RWPE2 (cell line): ENCODE measurements around the gene ACTN3.

ENCODE experiments used
- ATAC-seq: fragments of 200-7000 bp; cut with Tn5 transposase; 3 replicates; pipeline ENCODE4 v1.9.1; 2021; ENCODE audit warnings: low read depth
- DNase-seq: peaks from one replicate; pipeline ENCODE4 v3.0.0-alpha.2; 2020; ENCODE audit warnings: low spot score
- H3K27ac ChIP-seq: fragments of 450-650 bp; 2 replicates; pipeline ENCODE4 v1.5.1; 2017; ENCODE audit warnings: mild to moderate bottlenecking; ENCODE audit not compliant: poor library complexity, severe bottlenecking
- H3K27me3 ChIP-seq: fragments of 250-450 bp; sonication (Bioruptor Pico); 2 replicates; pipeline ENCODE4 v1.5.1; 2021; ENCODE audit warnings: mild to moderate bottlenecking, moderate library complexity; ENCODE audit not compliant: insufficient read depth, poor library complexity, severe bottlenecking
- H3K36me3 ChIP-seq: fragments of 250-450 bp; sonication (Bioruptor Pico); 2 replicates; pipeline ENCODE4 v1.5.1; 2020; ENCODE audit warnings: low read depth, mild to moderate bottlenecking, moderate library complexity
- H3K4me1 ChIP-seq: fragments of 250-450 bp; sonication (Bioruptor Pico); 2 replicates; pipeline ENCODE4 v1.5.1; 2021; ENCODE audit warnings: mild to moderate bottlenecking, moderate library complexity; ENCODE audit not compliant: insufficient read depth, poor library complexity, severe bottlenecking
- H3K4me3 ChIP-seq: fragments of 250-450 bp; sonication (Bioruptor Pico); 2 replicates; pipeline ENCODE4 v1.5.1; 2021; ENCODE audit warnings: mild to moderate bottlenecking, moderate library complexity; ENCODE audit not compliant: severe bottlenecking
- H3K9me3 ChIP-seq: fragments of 250-450 bp; sonication (Bioruptor Pico); 2 replicates; pipeline ENCODE4 v1.5.1; 2021; ENCODE audit warnings: mild to moderate bottlenecking, moderate library complexity; ENCODE audit not compliant: severe bottlenecking
- TF ChIP-seq, protein P1 (sequence below): fragments of 450-650 bp; IDR thresholded peaks from one replicate; pipeline ENCODE4 v1.5.1; 2017; ENCODE audit warnings: mild to moderate bottlenecking, moderate library complexity; ENCODE audit not compliant: poor library complexity, severe bottlenecking

ACTN3 gene

GRCh38 chr11:66509131-66509561, 37.6 kb upstream of the ACTN3 start:
- Histone ChIP-seq H3K27ac (no peak overlapping the region), H3K9me3 (no peaks in the 10 kb centered on the region), H3K36me3 (peaks cover 10% of the 10 kb centered on the region), H3K27me3 (no peaks in the 10 kb centered on the region), H3K4me1 (no peaks in the 10 kb centered on the region), H3K4me3 (no peak overlapping the region)
- TF ChIP-seq, protein P1, sequence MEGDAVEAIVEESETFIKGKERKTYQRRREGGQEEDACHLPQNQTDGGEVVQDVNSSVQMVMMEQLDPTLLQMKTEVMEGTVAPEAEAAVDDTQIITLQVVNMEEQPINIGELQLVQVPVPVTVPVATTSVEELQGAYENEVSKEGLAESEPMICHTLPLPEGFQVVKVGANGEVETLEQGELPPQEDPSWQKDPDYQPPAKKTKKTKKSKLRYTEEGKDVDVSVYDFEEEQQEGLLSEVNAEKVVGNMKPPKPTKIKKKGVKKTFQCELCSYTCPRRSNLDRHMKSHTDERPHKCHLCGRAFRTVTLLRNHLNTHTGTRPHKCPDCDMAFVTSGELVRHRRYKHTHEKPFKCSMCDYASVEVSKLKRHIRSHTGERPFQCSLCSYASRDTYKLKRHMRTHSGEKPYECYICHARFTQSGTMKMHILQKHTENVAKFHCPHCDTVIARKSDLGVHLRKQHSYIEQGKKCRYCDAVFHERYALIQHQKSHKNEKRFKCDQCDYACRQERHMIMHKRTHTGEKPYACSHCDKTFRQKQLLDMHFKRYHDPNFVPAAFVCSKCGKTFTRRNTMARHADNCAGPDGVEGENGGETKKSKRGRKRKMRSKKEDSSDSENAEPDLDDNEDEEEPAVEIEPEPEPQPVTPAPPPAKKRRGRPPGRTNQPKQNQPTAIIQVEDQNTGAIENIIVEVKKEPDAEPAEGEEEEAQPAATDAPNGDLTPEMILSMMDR = no peak
- no peak for DNase-seq
- ATAC-seq = no peak

- H3K27me3 ChIP-seq = no peaks in the 10 kb centered on the region
- no peaks in the 10 kb centered on the region for H3K4me1 ChIP-seq
- peak within 1 kb of the TSS; percentile 77 for H3K4me3 ChIP-seq
- TF ChIP-seq, protein P1 = no peak
- no peak within 1 kb of the TSS for H3K27ac ChIP-seq
- ATAC-seq (peak; percentile 99), DNase-seq (no peak)
- peaks cover 10% of the 10 kb centered on the region for H3K36me3 ChIP-seq
- no peaks in the 10 kb centered on the region for H3K9me3 ChIP-seq
Observed at GRCh38 chr11:66510271-66510989, 36.3 kb upstream of the ACTN3 start, which contains the start of gene BBS1. Gene BBS1, plus strand, starts transcription at chr11:66510635. Its CDS starts 25 bp downstream, at chr11:66510660.

DNA sequence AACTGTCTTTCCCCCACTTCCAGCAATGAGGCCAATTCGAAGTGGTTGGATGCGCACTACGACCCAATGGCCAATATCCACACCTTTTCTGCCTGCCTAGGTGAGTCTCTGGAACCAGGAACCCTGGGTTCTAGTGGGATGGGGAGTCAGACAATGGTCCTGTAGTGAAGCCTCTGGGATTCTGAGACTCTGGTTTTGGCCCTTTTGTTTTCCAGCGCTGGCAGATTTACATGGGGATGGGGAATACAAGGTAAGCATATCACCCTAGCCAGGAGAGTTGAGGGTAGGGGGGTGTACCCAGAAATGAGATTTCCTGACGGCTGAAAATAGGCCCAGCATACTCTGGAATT, 35.7 kb upstream of the ACTN3 start:
- Histone ChIP-seq H3K4me3 (peak overlapping the region; percentile 77), H3K27me3 (no peaks in the 10 kb centered on the region), H3K4me1 (no peaks in the 10 kb centered on the region), H3K9me3 (no peaks in the 10 kb centered on the region), H3K27ac (no peak overlapping the region), H3K36me3 (peaks cover 10% of the 10 kb centered on the region)
- TF ChIP-seq, protein P1 = no peak
- ATAC-seq (no peak; the same call in 2 of the 3 replicates), DNase-seq (no peak)

- peaks cover 34% of the 10 kb centered on the region for H3K36me3 ChIP-seq
- H3K27me3 ChIP-seq = no peaks in the 10 kb centered on the region
Observed at GRCh38 chr11:66523611-66524010, 23.1 kb upstream of the ACTN3 start.

More at GRCh38 chr11:66523611-66524010, 23.1 kb upstream of the ACTN3 start:
- TF ChIP-seq, protein P1 = no peak
- Histone ChIP-seq H3K27ac (no peak overlapping the region), H3K9me3 (no peaks in the 10 kb centered on the region), H3K4me3 (no peak overlapping the region), H3K4me1 (no peaks in the 10 kb centered on the region)
- DNase-seq (no peak), ATAC-seq (0 out of 3 replicates have a peak, but pooled peaks have one; percentile 17)
